AG10803 (cell line): ENCODE measurements around the gene TOX4.
A peak's percentile ranks its signal among the peaks of the same experiment; 100 is the strongest.

ENCODE experiments used
- DNase-seq: peaks from one replicate; pipeline ENCODE4 v3.0.0; 2010; ENCODE audit warnings: low read depth
- H3K4me3 ChIP-seq: 2 replicates; pipeline ENCODE4 v1.5.1; 2011; ENCODE audit warnings: mild to moderate bottlenecking, low read length, control low read depth
- TF ChIP-seq, protein P1 (sequence below): conservative IDR thresholded peaks from 2 replicates; pipeline ENCODE4 v1.5.1; 2011; ENCODE audit warnings: mild to moderate bottlenecking, low read length, control low read depth, inconsistent platforms

The TOX4 gene

GRCh38 chr14:21534576-21534975 is 57.6 kb downstream of the TOX4 start:
- TF ChIP-seq, protein P1, sequence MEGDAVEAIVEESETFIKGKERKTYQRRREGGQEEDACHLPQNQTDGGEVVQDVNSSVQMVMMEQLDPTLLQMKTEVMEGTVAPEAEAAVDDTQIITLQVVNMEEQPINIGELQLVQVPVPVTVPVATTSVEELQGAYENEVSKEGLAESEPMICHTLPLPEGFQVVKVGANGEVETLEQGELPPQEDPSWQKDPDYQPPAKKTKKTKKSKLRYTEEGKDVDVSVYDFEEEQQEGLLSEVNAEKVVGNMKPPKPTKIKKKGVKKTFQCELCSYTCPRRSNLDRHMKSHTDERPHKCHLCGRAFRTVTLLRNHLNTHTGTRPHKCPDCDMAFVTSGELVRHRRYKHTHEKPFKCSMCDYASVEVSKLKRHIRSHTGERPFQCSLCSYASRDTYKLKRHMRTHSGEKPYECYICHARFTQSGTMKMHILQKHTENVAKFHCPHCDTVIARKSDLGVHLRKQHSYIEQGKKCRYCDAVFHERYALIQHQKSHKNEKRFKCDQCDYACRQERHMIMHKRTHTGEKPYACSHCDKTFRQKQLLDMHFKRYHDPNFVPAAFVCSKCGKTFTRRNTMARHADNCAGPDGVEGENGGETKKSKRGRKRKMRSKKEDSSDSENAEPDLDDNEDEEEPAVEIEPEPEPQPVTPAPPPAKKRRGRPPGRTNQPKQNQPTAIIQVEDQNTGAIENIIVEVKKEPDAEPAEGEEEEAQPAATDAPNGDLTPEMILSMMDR, result no peak
- DNase-seq, result no peak
- H3K4me3 ChIP-seq, result no peak overlapping the region

GRCh38 chr14:21535545-21536417 is 58.8 kb downstream of the TOX4 start:
- H3K4me3 ChIP-seq, result no peak overlapping the region
- TF ChIP-seq, protein P1, result no peak
- DNase-seq, result no peak

- TF ChIP-seq, protein P1, result no peak
- no peak for DNase-seq
- H3K4me3 ChIP-seq, result peak overlapping the region; percentile 18; the same call in 1 of the 2 replicates
These were observed 59.6 kb downstream of the TOX4 start for GRCh38 chr14:21536418-21537089.

- no peak for DNase-seq
- TF ChIP-seq, protein P1, result no peak
- H3K4me3 ChIP-seq, result no peak overlapping the region
These were observed 60.1 kb downstream of the TOX4 start for GRCh38 chr14:21537090-21537424.

DNA sequence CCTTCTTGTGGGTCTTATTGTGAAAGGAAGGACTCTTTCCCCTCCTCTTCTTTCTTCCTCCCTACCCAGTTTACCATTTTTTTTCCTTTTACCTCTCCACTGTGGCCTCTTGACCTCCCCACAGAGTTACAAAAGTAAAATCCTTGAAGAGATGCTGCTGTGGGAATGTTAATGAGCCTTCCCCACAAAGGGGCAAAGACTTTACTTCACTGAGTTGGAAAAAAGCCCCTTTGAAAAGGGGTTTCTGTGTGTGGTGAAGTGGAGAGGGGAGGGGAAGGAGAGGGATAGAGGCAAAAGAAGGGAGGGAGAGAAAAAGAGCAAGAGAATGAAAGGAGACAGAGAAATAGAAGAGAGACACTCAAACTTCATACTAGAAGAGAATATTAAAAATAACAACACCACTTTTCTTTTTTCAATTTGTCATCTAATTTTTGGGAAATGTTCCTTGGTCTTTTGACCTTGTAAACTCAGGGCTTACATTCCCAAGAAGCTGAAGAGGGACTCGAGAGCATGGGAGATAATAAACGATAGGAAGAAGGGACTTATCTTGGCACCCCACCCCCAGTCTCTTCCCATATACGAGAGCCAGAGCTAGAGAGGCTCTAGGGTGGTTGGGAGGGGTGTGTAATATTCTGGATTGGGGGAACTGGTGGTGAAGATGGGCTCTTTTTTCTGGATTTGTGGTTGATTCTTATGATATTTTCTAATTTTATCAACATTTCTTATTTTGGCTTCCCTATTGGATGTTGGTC is 62.4 kb downstream of the TOX4 start:
- TF ChIP-seq, protein P1, result no peak
- H3K4me3 ChIP-seq, result no peak overlapping the region
- DNase-seq, result no peak

- TF ChIP-seq, protein P1, result no peak
- DNase-seq, result no peak
- no peak overlapping the region for H3K4me3 ChIP-seq
These were observed 64.5 kb downstream of the TOX4 start for GRCh38 chr14:21541413-21542074.
